NCI-H2029 (cell line): ENCODE data around the gene GIMAP7.
"Not testable (repeated sequence)": the region's sequence is repeated elsewhere in the genome, so short reads cannot be mapped to it uniquely, and the experiment has no call there.

ENCODE experiments used
- DNase-seq: peaks from one replicate; lab custom pipeline; 2025; lab: John Stamatoyannopoulos, UW

The GIMAP7 gene

DNA sequence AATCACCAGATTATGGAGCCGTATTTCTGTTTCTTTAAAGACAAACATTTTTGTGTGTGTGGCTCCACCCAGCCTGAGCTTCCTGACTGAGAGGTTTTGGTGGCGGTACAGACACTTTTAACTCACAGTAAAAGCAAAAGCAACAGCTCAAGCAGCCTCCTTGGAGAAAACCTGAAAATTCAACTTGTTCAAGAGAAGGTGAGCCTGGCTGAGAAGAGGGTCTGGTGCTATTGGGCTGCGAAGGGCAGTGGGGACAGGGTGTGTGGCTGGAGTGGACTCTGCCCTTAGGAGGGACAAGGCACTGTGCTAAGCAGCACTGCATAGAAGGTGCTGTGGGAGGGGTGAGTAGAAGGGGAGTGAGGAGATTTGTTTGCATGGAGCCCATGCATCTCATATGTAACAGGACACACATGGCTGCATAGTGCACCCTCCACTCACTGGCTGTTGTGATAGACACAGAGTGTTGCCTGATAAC is at the start of gene GIMAP7:
TSS of gene GIMAP7 (plus strand) at position 125 of the 475 bp plus-strand sequence. CDS start 5,103 bp downstream, outside the sequence.
- no peak for DNase-seq

DNA sequence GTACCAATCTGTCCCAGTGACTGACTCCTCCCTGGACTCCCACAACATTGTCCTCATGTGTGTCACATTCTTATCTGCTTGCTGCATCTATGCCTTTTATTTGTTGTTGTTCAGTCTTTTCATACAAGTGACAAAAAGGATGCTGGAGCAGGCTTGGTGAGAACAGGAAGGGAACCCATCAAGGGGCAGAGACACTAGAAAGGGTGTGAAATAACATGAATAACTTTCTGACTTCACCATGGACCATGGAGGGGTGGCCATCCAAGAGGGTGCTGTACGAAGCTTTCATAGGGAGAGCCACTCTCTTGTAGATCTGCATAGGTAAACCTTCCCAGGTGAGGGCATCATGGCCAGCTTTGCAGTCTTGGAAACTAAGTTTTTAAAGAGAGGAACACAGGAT is 49.7 kb upstream of the GIMAP7 start:
- DNase-seq = no peak

DNA sequence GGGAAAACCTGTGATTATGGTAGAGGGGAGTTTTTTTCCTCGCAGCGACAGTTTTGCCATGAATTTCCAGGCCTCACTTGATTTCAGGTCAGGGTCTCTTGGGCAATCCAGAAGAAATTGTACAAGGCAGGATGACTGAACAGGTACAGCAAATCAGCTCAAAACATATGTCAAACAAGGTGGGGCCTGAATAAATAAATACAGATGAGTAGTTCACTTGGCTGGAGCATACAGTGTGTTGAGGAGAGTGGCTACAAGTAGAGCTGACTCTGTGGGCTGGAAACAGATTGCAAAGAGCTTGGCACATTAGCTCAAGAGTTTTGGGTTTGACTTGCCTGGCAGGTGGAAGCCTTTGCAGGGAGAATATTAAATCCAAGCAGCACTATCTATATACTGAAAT is 49.3 kb upstream of the GIMAP7 start:
- DNase-seq = no peak

DNA sequence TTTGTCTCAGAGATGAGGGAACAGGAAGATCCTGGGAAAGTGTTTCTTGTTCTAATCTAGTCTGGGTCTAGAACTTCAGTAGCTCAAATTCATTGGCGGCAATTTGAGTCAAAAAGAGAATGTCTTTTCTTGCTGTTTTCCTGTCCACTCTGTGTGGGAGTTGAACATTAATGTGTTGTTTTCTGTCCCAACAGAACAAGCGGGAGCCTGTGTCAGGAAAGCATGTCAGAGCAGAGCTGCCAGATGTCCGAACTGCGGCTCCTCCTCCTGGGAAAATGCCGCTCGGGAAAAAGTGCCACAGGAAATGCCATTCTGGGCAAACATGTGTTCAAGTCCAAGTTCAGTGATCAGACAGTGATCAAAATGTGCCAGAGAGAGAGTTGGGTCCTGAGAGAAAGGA is 48.2 kb upstream of the GIMAP7 start:
- no peak for DNase-seq

DNA sequence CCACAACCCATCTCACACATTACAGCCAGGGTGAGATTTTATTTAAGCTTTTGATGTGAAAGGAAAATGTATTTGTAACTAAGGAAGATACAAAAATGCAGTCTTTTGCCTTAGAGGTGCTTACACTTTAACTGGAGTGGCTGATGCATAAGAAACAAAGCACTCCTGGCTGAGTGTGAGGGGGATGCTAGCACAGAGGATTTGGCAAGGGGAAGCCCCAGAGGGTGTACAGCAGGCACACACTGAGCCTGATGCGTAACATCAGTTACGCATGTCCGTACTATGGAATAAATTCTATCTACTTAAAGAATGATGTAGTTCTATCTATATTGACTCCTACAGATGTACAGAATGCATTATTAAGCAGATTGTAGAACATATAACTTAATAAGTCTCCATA is 46.4 kb upstream of the GIMAP7 start:
- no peak for DNase-seq

DNA sequence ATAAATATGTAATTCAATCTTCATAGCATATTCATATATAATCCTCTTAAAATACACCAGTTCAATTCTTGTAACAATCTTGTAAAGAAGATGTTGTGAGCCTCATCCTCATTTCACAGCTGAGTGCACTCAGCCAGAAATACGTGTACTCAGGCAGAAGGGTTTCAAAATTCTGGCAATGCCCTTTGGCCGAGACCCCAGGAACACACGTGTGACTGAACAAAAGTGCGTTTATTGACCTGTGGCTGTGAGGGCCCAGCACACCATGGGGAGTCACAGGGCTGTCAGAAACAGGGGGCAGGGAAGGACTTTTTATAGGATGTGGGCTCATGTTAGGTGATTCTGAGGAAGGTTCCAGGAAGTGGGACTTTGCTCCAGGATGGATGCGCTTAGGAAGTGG is 42.8 kb upstream of the GIMAP7 start:
- no peak for DNase-seq

DNA sequence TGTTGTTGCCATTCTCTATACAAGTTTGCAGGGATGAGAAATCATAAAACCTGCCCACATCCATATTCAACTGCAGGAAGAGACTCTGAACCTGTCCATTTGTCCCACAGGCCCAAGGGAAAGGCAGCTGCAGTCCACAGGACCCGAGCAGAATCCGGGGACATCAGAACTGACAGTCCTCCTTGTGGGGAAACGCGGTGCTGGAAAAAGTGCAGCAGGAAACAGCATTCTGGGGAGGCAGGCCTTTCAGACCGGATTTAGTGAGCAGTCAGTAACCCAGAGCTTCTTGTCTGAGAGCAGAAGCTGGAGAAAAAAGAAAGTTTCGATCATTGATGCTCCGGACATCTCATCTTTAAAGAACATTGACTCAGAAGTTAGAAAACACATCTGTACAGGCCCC is 40.8 kb upstream of the GIMAP7 start:
- no peak for DNase-seq

DNA sequence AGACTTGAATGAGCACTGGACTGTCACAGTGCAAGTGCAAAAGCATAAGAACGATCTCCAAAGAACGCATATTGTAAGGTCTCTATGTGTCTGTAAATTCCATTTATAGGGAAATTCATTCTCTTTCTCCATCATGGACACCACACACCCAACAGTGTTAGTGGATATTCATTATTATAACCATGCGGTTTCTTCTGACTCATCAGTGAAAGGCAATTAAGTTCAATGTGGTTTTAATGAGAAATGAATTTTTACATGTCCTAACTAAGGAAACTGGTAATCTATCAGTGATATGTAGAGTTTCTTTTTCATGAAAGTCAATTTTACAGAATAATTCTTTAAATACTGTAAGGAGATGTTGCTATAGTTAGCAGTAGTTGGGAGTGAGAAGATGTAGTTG is 38.4 kb upstream of the GIMAP7 start:
- no peak for DNase-seq

DNA sequence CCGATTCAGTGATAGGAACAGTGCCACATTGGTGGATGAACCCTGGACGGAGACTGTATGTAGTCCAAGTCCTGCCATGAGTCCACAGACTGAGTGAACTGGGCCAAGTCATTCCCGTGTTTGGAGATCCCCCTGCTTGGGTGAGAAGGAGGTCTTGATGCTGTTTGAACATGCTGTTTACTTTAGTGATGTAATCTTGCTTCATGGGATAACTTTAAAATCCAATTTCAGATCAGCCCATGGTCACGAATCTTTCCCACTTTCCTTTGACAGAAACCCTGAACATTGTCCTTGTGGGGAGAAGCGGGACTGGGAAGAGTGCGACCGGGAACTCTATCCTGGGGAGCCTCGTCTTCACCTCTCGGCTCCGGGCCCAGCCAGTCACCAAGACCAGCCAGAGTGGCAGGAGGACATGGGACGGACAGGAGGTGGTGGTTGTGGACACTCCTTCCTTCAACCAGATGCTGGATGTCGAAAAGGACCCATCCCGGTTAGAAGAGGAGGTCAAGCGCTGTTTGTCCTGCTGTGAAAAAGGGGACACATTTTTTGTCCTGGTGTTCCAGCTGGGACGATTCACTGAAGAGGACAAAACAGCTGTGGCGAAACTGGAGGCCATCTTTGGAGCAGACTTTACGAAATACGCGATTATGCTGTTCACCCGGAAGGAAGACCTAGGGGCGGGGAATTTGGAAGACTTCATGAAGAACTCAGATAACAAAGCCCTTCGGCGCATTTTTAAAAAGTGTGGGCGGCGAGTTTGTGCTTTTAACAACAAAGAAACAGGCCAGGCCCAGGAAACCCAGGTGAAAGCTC is 37.6 kb upstream of the GIMAP7 start:
- DNase-seq = no peak

DNA sequence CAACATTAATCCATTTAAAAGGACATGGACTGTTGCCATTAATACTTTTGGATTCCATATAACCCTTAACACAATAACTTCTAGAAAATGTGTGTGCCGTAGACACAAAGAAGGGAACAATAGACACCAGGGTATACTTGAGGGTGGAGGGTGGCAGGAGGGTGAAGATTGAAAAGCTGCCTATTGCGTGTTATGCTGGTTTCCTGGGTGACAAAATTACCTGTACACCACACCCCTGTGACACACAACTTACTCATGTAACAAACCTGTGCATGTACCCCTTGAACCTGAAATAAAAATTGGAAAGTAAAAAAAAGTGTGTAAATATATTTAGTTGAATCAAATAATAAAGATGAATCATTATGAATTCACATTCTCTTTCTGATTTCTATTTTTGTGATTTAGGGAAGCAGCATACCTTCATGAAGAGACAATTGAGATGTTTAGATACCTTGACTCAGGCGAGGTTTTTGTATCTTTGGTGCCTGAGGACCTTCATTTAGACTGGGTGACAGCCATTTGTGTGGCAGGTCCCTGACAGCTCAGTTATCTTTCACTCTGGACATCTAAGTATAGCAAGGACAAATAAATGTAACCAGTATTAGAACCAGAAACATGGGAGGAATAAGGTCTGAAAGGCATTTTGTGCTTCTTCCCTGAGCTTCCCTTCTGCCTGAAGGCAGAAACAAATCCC is 35.5 kb upstream of the GIMAP7 start:
- peak; percentile 0 for DNase-seq

DNA sequence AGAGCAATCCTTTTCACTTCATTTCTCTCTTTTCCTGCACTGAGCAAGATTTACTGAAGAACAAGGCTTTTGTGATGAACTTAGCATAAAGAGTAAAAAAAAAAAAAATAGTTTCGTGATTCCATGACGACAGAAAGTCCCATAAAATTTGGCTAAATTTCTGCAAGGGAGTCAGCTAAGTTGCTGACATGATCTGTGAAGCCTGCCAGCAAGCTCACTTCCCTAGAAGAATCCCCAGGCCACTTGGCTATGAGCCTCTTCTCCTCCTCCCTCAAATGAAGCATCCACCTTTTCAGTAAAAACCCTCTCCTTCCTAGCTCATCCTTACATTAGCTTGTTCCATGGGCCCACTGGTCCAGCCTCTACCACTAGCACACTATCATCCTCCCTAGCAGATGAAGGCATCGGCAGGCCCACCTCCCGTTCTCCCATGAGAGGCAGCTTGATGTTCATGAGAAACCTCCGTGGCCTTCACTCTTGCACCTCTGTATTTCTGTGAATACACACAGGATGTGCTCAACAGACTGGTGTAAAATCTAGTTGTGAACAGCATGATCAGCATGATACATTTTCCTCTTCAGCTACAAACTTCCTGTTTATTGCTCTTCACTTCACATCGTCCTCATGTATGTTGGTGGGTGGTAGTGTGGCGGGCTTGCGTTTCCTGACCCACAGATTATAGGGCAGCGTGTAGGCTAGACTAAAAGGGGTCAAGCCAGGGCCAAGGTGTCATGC is 33.3 kb upstream of the GIMAP7 start:
- no peak for DNase-seq

DNA sequence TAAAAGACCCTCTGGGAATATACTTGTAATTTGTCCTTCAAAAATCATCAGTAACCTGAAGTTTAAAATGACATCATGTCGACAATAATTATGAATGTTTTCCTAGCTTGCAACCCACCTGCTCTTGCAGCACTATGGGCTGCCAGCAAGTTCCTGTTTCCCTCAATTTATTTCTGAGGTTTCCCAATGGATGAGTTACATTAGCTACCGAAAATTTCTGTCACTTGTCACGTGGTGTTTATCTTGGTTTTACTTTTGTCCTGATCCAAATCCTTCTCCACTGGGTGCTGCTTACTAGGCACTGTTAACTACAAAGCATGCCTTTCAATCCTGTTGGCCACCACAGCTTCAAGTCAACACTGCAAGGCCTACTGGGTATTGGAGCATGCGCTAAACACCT is 32.8 kb upstream of the GIMAP7 start:
- no peak for DNase-seq

DNA sequence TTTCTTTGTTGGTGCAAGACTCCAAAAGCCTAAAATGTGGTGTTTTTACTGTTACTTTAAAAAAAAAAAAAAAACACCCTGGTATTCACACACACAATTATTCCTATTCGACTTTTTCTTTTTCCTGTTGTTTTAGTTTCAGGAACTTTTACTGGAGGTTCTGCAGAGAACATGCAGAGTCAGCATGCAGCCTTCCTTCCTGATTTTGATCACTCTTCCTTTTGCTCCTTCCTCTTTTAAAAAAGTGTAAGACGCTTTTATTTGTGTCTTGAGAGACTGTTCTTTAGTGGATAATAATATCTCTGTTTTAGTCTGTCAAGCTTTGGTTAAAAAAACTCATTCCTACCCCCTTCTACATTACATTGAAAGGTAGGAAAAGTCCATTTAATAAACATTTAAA is 31.2 kb upstream of the GIMAP7 start:
- DNase-seq = not testable (repeated sequence)

DNA sequence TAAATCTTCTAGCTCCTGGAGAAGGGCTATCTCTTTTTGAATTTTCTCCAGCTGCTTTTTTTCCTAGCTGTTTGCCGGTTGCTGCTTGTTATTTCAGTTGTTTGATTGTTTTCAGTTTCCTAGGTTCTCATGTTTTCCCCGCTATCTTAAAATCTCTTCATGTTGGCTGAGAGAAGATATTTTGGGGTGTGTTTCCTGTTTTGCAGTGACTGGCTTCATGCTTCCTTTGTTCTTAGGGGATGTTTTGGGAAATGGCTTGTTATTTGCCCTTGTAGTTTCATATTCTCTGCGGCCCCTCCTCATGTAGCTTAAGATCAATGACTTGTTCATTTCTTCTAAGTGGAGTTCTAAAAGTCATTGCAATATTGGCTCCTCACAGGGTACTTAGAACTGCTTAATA is 30.6 kb upstream of the GIMAP7 start:
- DNase-seq = not testable (repeated sequence)

DNA sequence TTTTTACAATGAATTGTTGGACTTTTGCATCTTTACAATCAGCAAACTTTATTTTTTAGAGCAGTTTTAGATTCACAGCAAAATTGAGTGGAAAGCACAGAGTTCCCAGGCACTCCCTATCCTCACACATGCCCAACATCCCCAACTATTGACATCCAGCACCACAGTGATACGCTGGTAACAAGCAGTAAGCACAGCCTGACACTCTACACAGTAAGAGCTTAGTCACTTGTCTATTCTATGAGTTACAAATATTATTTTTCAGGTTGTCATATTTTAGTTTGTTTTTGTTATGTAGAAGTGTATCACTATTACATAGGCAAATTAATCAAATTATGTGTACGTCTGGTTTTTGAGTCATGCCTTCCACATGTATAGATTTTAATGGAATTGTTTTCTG is 27.0 kb upstream of the GIMAP7 start:
- DNase-seq = no peak

DNA sequence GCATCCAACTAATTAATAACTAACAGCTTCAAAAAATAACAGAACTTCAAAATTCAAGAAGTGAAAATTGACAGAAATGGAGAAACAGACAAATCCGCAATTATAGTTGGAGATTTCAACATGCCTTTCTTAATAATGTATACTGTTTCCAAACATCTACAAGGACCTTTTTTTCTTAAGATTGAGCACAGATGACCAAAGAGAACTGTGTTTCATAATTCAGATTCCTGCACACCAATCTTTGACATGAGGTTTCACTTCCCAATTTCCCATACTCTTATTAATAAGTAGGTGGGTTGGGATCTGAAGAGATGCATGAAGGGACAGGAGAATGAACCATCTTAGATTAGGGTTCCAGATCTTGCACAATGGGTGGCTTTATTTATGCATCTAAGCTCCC is 24.9 kb upstream of the GIMAP7 start:
- DNase-seq = no peak

DNA sequence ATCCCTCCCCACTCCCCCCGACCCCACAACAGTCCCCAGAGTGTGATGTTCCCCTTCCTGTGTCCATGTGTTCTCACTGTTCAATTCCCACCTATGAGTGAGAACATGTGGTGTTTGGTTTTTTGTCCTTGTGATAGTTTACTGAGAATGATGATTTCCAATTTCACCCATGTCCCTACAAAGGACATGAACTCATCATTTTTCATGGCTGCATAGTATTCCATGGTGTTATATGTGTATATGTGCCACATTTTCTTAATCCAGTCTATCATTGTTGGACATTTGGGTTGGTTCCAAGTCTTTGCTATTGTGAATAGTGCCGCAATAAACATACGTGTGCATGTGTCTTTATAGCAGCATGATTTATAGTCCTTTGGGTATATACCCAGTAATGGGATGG is 21.2 kb upstream of the GIMAP7 start:
- DNase-seq = not testable (repeated sequence)

DNA sequence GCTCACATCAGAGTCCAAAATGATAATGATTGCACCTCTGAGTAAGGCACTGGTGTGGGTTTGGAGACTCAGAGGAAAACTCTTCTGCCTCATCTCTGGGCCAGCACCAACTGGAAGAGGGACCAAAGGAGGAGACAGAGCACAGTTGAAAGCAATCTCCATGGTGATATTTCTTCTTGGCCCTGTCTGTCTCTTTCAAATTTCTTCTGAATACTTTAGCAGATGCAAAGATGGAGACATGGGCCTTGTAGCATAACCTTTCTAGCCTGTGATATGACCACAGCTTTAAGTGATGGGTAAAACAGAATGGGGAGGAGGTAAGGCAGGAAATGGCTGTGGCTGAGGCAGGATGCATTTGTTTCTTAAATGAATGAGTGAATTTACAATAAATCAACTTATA is 12.2 kb upstream of the GIMAP7 start:
- DNase-seq = no peak

DNA sequence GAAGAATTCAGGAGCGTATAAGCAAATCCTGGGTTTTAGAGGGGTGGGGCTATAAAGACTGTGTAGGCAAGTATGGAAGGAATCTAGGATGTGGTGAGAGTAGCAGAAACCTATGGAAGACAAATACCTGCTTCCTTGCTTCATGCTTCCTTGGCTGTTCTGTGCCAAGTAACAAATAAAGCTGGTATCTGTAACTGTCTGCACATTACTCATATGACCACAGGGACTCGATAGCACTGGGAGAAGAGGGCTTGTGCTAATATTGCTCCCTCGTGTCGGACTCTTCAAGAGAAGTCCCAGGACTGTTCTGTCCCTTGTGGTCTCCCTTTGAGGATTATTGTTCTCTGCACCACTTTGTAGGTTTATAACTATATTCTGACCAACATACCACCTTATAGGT is 11.5 kb upstream of the GIMAP7 start:
- no peak for DNase-seq

DNA sequence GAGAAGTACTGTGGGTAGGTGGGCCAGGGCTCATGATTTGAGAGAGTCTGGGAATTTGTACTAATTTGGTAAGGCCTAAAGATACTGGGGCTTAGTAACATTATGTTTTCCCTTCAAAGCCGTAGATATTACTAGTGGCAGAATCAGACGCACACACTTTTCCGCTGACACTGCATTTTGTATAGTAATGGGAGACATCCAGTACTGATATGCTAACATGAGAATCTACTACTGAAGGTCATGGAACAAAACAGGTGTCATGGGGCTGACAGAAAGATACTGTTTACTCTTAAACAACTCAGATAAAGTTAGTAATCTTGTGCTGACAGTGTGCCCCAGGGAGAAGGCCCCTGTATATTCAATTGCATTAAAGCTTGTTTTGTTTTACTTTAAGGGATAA is 11.1 kb upstream of the GIMAP7 start:
- DNase-seq = no peak

DNA sequence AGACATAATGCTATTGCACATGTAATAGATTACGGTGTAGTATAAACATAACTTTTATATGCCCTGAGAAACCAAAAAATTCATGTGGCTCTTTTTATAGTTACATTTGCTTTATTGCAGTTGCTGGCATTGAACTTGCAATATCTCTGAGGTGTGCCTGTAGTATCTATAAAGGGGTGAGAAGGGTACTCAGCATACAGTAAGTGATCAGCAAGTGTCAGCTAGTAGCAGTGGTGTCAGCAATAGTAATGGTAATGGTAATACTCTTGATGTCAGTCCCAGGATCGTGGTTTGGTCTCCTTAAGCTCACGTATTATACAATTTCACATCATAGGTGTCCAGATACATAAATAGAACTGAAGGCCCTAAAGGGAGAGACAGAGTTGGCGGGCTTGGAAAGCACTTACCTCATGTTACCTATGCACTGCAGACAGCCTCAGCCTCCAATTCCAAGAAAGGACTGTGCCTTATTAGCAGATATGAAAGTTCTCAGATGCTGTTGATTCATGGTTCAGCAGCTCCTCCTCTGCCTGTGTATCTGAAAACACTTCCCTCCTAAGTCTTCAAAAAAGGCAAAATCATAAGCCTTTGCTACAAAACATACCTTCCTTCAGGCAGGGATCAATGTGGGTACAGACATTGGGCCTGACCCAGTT is 6.6 kb upstream of the GIMAP7 start:
- DNase-seq = no peak

DNA sequence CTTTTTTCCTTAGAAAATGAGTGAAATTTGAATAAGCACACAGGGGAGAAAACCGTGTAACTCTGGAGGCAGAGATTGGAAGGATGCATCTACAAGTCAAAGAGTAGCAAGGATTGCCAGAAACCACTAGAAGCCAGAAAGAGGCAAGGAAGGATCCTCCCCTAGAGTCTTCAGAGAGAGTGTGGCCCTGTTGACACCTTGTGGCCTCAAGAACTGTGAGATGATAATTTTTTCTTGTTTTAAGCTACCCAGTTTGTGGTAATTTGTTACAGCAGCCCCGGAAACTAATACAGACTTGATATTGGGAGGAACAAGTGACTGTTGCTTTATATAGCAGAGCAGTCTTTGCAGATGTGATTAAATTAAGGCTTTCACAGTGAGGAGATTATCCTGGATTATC is 3.6 kb upstream of the GIMAP7 start:
- DNase-seq = no peak
